Stimulated activated CD8-positive, alpha-beta memory T cell treated with anti-CD3 and anti-CD28 coated beads, Interleukin-7, amount 100 ng/mL, for 24 hours (primary cell): ENCODE results near the gene NYNRIN.
"Not testable (repeated sequence)": the region's sequence is repeated elsewhere in the genome, so short reads cannot be mapped to it uniquely, and the experiment has no call there.

Experiments used
- DNase-seq: peaks from one replicate; pipeline ENCODE4 v3.0.0-alpha.2; 2020; ENCODE audit warnings: low read depth

The NYNRIN gene

GRCh38 chr14:24431569-24432258 is 32.9 kb downstream of the NYNRIN start:
- peak; percentile 78 for DNase-seq

GRCh38 chr14:24432259-24433131 is 33.7 kb downstream of the NYNRIN start:
- DNase-seq: no peak

- no peak for DNase-seq
These were observed 35.2 kb downstream of the NYNRIN start for GRCh38 chr14:24434036-24434435.

- no peak for DNase-seq
These were observed 35.9 kb downstream of the NYNRIN start for GRCh38 chr14:24434676-24435075.

GRCh38 chr14:24435192-24435810 is 36.5 kb downstream of the NYNRIN start:
- DNase-seq: no peak

- DNase-seq: no peak
These were observed 37.2 kb downstream of the NYNRIN start for GRCh38 chr14:24435998-24436354.

GRCh38 chr14:24436355-24437019 is 37.7 kb downstream of the NYNRIN start:
- DNase-seq: no peak

GRCh38 chr14:24437020-24437735 is 38.4 kb downstream of the NYNRIN start:
- DNase-seq: no peak

- DNase-seq: no peak
These were observed 38.9 kb downstream of the NYNRIN start for GRCh38 chr14:24437736-24438067.

GRCh38 chr14:24438223-24439097 is 39.7 kb downstream of the NYNRIN start:
- DNase-seq: no peak

GRCh38 chr14:24439257-24439656 is 40.5 kb downstream of the NYNRIN start:
- no peak for DNase-seq

- DNase-seq: no peak
These were observed 41.2 kb downstream of the NYNRIN start for GRCh38 chr14:24439830-24440605.

GRCh38 chr14:24440606-24441399 is 42.0 kb downstream of the NYNRIN start:
- DNase-seq: no peak

GRCh38 chr14:24441485-24441884 is 42.7 kb downstream of the NYNRIN start:
- no peak for DNase-seq

GRCh38 chr14:24441904-24442239 is 43.1 kb downstream of the NYNRIN start:
- no peak for DNase-seq

- DNase-seq: peak; percentile 86
These were observed 43.6 kb downstream of the NYNRIN start, which contains the start of gene SDR39U1 for GRCh38 chr14:24442240-24443052. Gene SDR39U1, minus strand, starts transcription at chr14:24442776. Its CDS starts 7 bp downstream, at chr14:24442769.

GRCh38 chr14:24443053-24443665 is 44.4 kb downstream of the NYNRIN start:
- no peak for DNase-seq

GRCh38 chr14:24450828-24451227 is 52.0 kb downstream of the NYNRIN start:
- DNase-seq: not testable (repeated sequence)
